K562 (cell line): ENCODE data around the gene IRS2. TPM values are rescaled to one million over a fixed set of nuclear protein-coding genes. Genes with fewer than 3 reads are reported as not detected.

Source experiments
- ATAC-seq: fragments of 200-7000 bp; cut with Tn5 transposase; 3 replicates; pipeline ENCODE4 v1.9.1; 2020; ENCODE audit warnings: moderate library complexity
- BruUV-seq: library from RNA; stranded (reverse); fragments of 400-500 nt; replicated peaks from 2 replicates; lab custom pipeline; 2021; lab: Mats Ljungman, UMichigan
- CTCF ChIA-PET: fragments of 300-600 bp; formaldehyde crosslinking; extraction: SDS; loops from one replicate; lab custom pipeline; 2021; ENCODE audit warnings: low intra/inter-chr PET ratio; lab: Yijun Ruan, JAX
- POLR2A ChIA-PET: fragments of 300-600, 350-650 bp; sonication (Branson Sonifier 250); formaldehyde crosslinking; extraction: SDS; loops from one replicate; lab custom pipeline; 2021; ENCODE audit warnings: antibody characterized with exemption, inconsistent platforms; lab: Yijun Ruan, JAX
- DNase-seq, 4 experiments: peaks; one replicate each; pipeline versions ENCODE4 v3.0.0 to v3.0.0-alpha.2; 2011 to 2018; ENCODE audit warnings: low spot score in 3 of 4, mixed read lengths in 3 of 4; ENCODE audit errors: extremely low read depth in 1 of 4
- FAIRE-seq: peaks from 2 replicates; lab custom pipeline; 2011; peaks lifted over from hg19 to GRCh38; lab: Jason Lieb, UNC
- H2AFZ ChIP-seq: 2 replicates; pipeline ENCODE4 v1.6.0; 2011; ENCODE audit warnings: low read depth, low read length, control low read depth, inconsistent platforms
- H3K27ac ChIP-seq: fragments of 200-600 bp; 3 replicates; pipeline ENCODE4 v1.8.0; 2011; ENCODE audit warnings: low read depth, mild to moderate bottlenecking, control low read depth, inconsistent platforms, low read length, moderate library complexity, mixed read lengths; ENCODE audit errors: extremely low read depth
- H3K27me3 ChIP-seq, 2 experiments: fragments of 300-600 bp in 1 of 2; 2 replicates in 1 of 2; 3 replicates in 1 of 2; pipeline versions ENCODE4 v1.6.0 to v1.8.0; 2011; ENCODE audit warnings: inconsistent platforms in 2 of 2, low read length in 2 of 2, mild to moderate bottlenecking in 1 of 2, mixed read lengths in 1 of 2, moderate library complexity in 1 of 2; ENCODE audit not compliant: control insufficient read depth in 2 of 2, insufficient read depth in 2 of 2
- H3K36me3 ChIP-seq: fragments of 300-600 bp; 3 replicates; pipeline ENCODE4 v1.8.0; 2011; ENCODE audit warnings: mild to moderate bottlenecking, low read length, inconsistent platforms; ENCODE audit not compliant: control insufficient read depth, insufficient read depth
- H3K4me1 ChIP-seq, 2 experiments: fragments of 200-600 bp in 1 of 2; replicated peaks in 1 of 2; 2 replicates in 1 of 2; 3 replicates in 1 of 2; pipeline versions ENCODE4 v1.5.1 to v1.8.0; 2011; ENCODE audit warnings: inconsistent platforms in 2 of 2, low read length in 2 of 2, mild to moderate bottlenecking in 1 of 2, mixed read lengths in 1 of 2, moderate library complexity in 1 of 2; ENCODE audit not compliant: control insufficient read depth in 2 of 2, insufficient read depth in 2 of 2
- H3K4me2 ChIP-seq: 2 replicates; pipeline ENCODE4 v1.6.1; 2011; ENCODE audit warnings: low read length, control low read depth, inconsistent platforms, mixed read lengths; ENCODE audit not compliant: insufficient read depth
- H3K4me3 ChIP-seq: fragments of 200-600 bp; sonication (generic), shearing (Covaris generic); 2 replicates; pipeline ENCODE4 v1.5.1; 2016; ENCODE audit warnings: control low read depth, inconsistent platforms
- H3K79me2 ChIP-seq: fragments of 200-600 bp; 3 replicates; pipeline ENCODE4 v1.8.0; 2011; ENCODE audit warnings: low read length, inconsistent platforms; ENCODE audit not compliant: control insufficient read depth, insufficient read depth
- H3K9ac ChIP-seq, 2 experiments: 2 replicates each; pipeline versions ENCODE4 v1.6.0 to v1.6.1; 2011; ENCODE audit warnings: low read depth in 2 of 2, low read length in 2 of 2, control low read depth in 1 of 2, inconsistent platforms in 1 of 2, mild to moderate bottlenecking in 1 of 2, mixed read lengths in 1 of 2; ENCODE audit not compliant: insufficient read depth in 1 of 2
- H3K9me1 ChIP-seq: one replicate; pipeline ENCODE4 v1.6.0; 2011; ENCODE audit warnings: inconsistent platforms, mild to moderate bottlenecking, low read length, moderate library complexity; ENCODE audit not compliant: control insufficient read depth, insufficient read depth
- H3K9me3 ChIP-seq: replicated peaks from 2 replicates; pipeline ENCODE4 v1.5.1; 2011; ENCODE audit warnings: low read depth, low read length, inconsistent platforms; ENCODE audit not compliant: control insufficient read depth, insufficient read depth
- H4K20me1 ChIP-seq: replicated peaks from 2 replicates; pipeline ENCODE4 v1.6.1; 2011; ENCODE audit warnings: low read length, inconsistent platforms, mixed read lengths; ENCODE audit not compliant: control insufficient read depth, insufficient read depth
- DMBX1 ChIP-seq: fragments of 250-450 bp; sonication (Bioruptor Pico); IDR thresholded peaks from 2 replicates; pipeline ENCODE4 v1.8.0; 2022; ENCODE audit warnings: inconsistent platforms, mild to moderate bottlenecking, moderate library complexity, borderline replicate concordance
- FOXP1 ChIP-seq: sonication (generic); formaldehyde crosslinking; IDR thresholded peaks from 2 replicates; pipeline ENCODE4 v1.8.0; 2022; ENCODE audit warnings: mild to moderate bottlenecking, missing genetic modification reagents
- HMGN3 ChIP-seq: IDR thresholded peaks from 2 replicates; pipeline ENCODE4 v1.6.1; 2011; ENCODE audit warnings: borderline replicate concordance, low read depth, mild to moderate bottlenecking, mixed read lengths, low read length; ENCODE audit not compliant: insufficient read length; ENCODE audit errors: extremely low read depth
- HNRNPUL1 ChIP-seq: fragments of 200-400 bp; formaldehyde crosslinking; IDR thresholded peaks from 2 replicates; pipeline ENCODE4 v1.6.1; 2017; ENCODE audit warnings: low read length
- HOXB6 ChIP-seq: fragments of 250-450 bp; sonication (Bioruptor Pico); IDR thresholded peaks from 2 replicates; pipeline ENCODE4 v1.5.1; 2022; ENCODE audit warnings: mild to moderate bottlenecking, borderline replicate concordance
- JUNB ChIP-seq: fragments of 450-650 bp; formaldehyde crosslinking; conservative IDR thresholded peaks from 2 replicates; pipeline ENCODE4 v1.4.0; 2020; ENCODE audit warnings: mild to moderate bottlenecking
- MTF1 ChIP-seq: fragments of 250-450 bp; sonication (Bioruptor Pico); IDR thresholded peaks from 2 replicates; pipeline ENCODE4 v1.9.0; 2021; ENCODE audit warnings: moderate library complexity, mild to moderate bottlenecking, inconsistent platforms, borderline replicate concordance
- NCOA4 ChIP-seq: fragments of 450-650 bp; IDR thresholded peaks from 2 replicates; pipeline ENCODE4 v1.6.1; 2018; ENCODE audit warnings: mild to moderate bottlenecking; ENCODE audit not compliant: partially characterized antibody
- NFXL1 ChIP-seq: fragments of 450-650 bp; formaldehyde crosslinking; IDR thresholded peaks from 2 replicates; pipeline ENCODE4 v1.4.0; 2021; ENCODE audit warnings: mild to moderate bottlenecking
- POLR2H ChIP-seq: IDR thresholded peaks from 2 replicates; pipeline ENCODE4 v1.6.1; 2016; ENCODE audit warnings: missing genetic modification characterization, low read depth, mild to moderate bottlenecking, control low read depth, missing compliant biosample characterization, moderate library complexity
- RFX1 ChIP-seq: fragments of 450-650 bp; IDR thresholded peaks from 2 replicates; pipeline ENCODE4 v1.6.1; 2016; ENCODE audit warnings: mild to moderate bottlenecking, moderate library complexity
- TBP ChIP-seq: optimal IDR thresholded peaks from 2 replicates; pipeline ENCODE3; 2011; ENCODE audit warnings: low read depth, low read length, improper control_type of control experiment
- TRIM24 ChIP-seq, 2 experiments: fragments of 450-650 bp; IDR thresholded peaks; 2 replicates each; pipeline ENCODE4 v1.6.1; 2016
- ZNF232 ChIP-seq: sonication (generic); formaldehyde crosslinking; IDR thresholded peaks from 2 replicates; pipeline ENCODE4 v1.8.0; 2022; ENCODE audit warnings: mild to moderate bottlenecking, missing genetic modification reagents
- ZNF609 ChIP-seq: sonication (generic); formaldehyde crosslinking; IDR thresholded peaks from 2 replicates; pipeline ENCODE4 v1.8.1; 2023; ENCODE audit warnings: missing genetic modification reagents, mild to moderate bottlenecking, borderline replicate concordance
- ZNF780A ChIP-seq: fragments of 250-450 bp; sonication (Bioruptor Pico); IDR thresholded peaks from 2 replicates; pipeline ENCODE4 v1.5.0; 2021; ENCODE audit warnings: mild to moderate bottlenecking
- ZZZ3 ChIP-seq: fragments of 450-650 bp; IDR thresholded peaks from 2 replicates; pipeline ENCODE4 v1.6.1; 2016; ENCODE audit warnings: antibody characterized with exemption, mild to moderate bottlenecking, moderate library complexity
- WGBS: fragments of 100-300 bp; shearing (Covaris generic); methylation state at CpG from one replicate; pipeline ENCODE4 v1.1.6; 2016; ENCODE audit warnings: low coverage, mixed read lengths; ENCODE audit not compliant: insufficient coverage; ENCODE audit errors: missing lambda C conversion rate; 5-methylcytosine and 5-hydroxymethylcytosine counted together
- in situ Hi-C: fragments of 300-500 bp; cut with MboI; formaldehyde crosslinking; loops from 4 replicates; pipeline ENCODE4 v1.15.0; 2018; ENCODE audit warnings: inconsistent platforms, mixed read lengths
- intact Hi-C: fragments of 100-400 bp; cut with micrococcal nuclease; formaldehyde crosslinking; loops from 2 replicates; pipeline ENCODE4 v1.14.2; 2022
- polyA plus RNA-seq, 8 experiments: library from polyadenylated mRNA; depleted of rRNA in 4 of 8; stranded (reverse) in 5 of 8; unstranded in 3 of 8; fragments of >200 nt; fragmentation: Nextera tagmentation in 2 of 8; fragmentation: Illumina TruSeq in 1 of 8; extraction: Ambion mirVana in 2 of 8; extraction: Trizol in 1 of 8; gene quantifications; 2 replicates each; pipeline versions ENCODE4 v1.2.1 to v1.2.3, GENCODE V29; 2011 to 2014; ENCODE audit warnings: inconsistent platforms in 1 of 8, missing spikeins in 1 of 8
- total RNA-seq, 7 experiments: library from RNA; depleted of rRNA in 6 of 7; stranded (reverse); fragments of >200 nt in 6 of 7; fragmentation: Illumina TruSeq in 2 of 7; extraction: Trizol in 2 of 7; gene quantifications; 2 replicates each; pipeline versions ENCODE4 v1.2.1 to v1.2.3, GENCODE V29; 2011 to 2021; ENCODE audit warnings: low replicate concordance in 1 of 7
- TF ChIP-seq, protein P1 (sequence below): fragments of 200-800 bp; sonication (Bioruptor generic); IDR thresholded peaks from 2 replicates; pipeline ENCODE4 v1.6.1; 2017; ENCODE audit warnings: missing genetic modification characterization, missing compliant biosample characterization

IRS2 gene
- total and polyA plus RNA-seq, 9 of the 15 experiments (the other 6 are each of a cell fraction or from before 2014, with no cell fraction given) = 0.36 to 4.6 (median 0.63) TPM

- Histone ChIP-seq H3K4me3 (no peak overlapping the region), H3K27ac (no peak overlapping the region), H3K36me3 (no peaks in the 10 kb centered on the region), H3K9ac (no peak overlapping the region), H3K9me1 (no peaks in the 10 kb centered on the region), H2AFZ (no peak overlapping the region), H3K9me3 (no peaks in the 10 kb centered on the region), H3K4me2 (no peak overlapping the region), H3K4me1 (peaks cover 5 to 37% of the 10 kb centered on the region in 2 experiments; a peak in 3 of 5 replicates), H4K20me1 (no peaks in the 10 kb centered on the region; the same call in 1 of the 2 replicates), H3K27me3 (no peaks in the 10 kb centered on the region), H3K79me2 (peaks cover 17% of the 10 kb centered on the region)
- TF ChIP-seq NFXL1 (CRISPR knock-in tag) = no peak
- no peak for TF ChIP-seq JUNB
- no peak for TF ChIP-seq ZNF609
- TF ChIP-seq HOXB6 = no peak
- TF ChIP-seq ZNF232 (CRISPR knock-in tag) = no peak
- no peak for TF ChIP-seq MTF1 (CRISPR knock-in tag)
- TF ChIP-seq NCOA4 = no peak
- TF ChIP-seq TBP = no peak
- no peak for TF ChIP-seq HMGN3
- no peak for TF ChIP-seq HNRNPUL1
- TF ChIP-seq DMBX1 (CRISPR knock-in tag) = no peak
- TF ChIP-seq FOXP1 = no peak
- TF ChIP-seq, protein P1, sequence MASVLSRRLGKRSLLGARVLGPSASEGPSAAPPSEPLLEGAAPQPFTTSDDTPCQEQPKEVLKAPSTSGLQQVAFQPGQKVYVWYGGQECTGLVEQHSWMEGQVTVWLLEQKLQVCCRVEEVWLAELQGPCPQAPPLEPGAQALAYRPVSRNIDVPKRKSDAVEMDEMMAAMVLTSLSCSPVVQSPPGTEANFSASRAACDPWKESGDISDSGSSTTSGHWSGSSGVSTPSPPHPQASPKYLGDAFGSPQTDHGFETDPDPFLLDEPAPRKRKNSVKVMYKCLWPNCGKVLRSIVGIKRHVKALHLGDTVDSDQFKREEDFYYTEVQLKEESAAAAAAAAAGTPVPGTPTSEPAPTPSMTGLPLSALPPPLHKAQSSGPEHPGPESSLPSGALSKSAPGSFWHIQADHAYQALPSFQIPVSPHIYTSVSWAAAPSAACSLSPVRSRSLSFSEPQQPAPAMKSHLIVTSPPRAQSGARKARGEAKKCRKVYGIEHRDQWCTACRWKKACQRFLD = no peak
- TF ChIP-seq ZNF780A = no peak
- no peak for TF ChIP-seq TRIM24 (IDR thresholded peaks at IDR 0.05)
- no peak for TF ChIP-seq POLR2H (tag)
- TF ChIP-seq ZZZ3 = no peak
- no peak for TF ChIP-seq RFX1
- CTCF ChIA-PET = no interaction called here
- in situ Hi-C loops (no loop called here), intact Hi-C loops (loop anchor here (5.0 kb wide), 1 partner anchor 82 kb away; no protein-coding TSS in a partner anchor)
- DNase-seq (no peak), FAIRE-seq (no peak), ATAC-seq (no peak)
- no CpG with 5 or more reads among the region's 83 CpGs for WGBS
- POLR2A ChIA-PET = interaction anchor here (0.6 to 0.7 kb wide), 2 partner anchors 43 to 101 kb away, joined by 3 read pairs; no protein-coding TSS in a partner anchor
- BruUV-seq = no TSS peak
Observed at GRCh38 chr13:109784590-109785140, 1.7 kb downstream of the IRS2 start.
